ENCODE results near the gene ART3.

Gene ART3

DNA sequence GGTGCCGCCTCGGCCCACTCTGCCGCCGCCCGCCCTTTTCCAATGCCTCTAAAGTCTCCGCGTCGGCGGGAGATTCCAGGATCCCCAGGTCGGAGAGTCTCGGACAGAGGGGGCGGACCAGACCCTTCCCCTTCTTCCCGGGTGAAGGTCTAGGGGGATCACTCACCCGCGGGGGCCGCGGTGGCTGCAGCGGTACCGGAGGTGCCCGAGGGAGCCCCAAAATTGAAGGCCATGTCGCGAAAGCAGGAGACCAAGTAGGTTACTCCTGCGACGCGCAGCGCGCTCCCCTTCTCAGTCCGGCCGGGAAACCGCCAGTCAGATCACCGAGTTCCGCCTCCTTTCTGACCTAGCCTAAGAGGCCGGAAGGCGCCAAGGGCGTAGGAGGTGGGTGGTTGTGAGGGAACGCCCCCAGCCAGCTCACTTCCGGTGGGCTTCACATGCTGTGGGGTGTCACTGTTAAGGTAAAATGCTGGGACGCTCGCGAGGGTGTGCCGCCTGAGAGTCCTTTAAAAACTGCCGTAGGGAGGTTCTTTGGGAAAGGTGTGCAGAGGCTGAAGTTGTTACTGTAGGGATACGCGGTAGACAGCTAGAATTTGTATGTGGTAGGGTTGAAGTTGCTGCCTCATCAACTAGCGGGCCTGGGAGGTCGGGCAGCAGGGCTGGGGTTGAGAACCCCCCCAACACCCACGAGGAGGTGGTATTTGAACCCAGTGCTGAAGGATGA is 73.8 kb downstream of the ART3 start, which contains the start of gene NUP54 (continued):
- peak; percentile 14; the same call in 1 of the 2 replicates for TF ChIP-seq WT1 (tag by site-specific recombination; IDR thresholded peaks at IDR 0.05)
- peak; percentile 17; the same call in 1 of the 2 replicates for TF ChIP-seq ZNF266 (tag by site-specific recombination; IDR thresholded peaks at IDR 0.05; ENCODE audit: low read depth)
- TF ChIP-seq ZNF24 (tag by site-specific recombination; IDR thresholded peaks at IDR 0.05), result peak; percentile 82
- TF ChIP-seq ZNF394 (tag by site-specific recombination; IDR thresholded peaks at IDR 0.05; ENCODE audit: borderline replicate concordance), result peak; percentile 86
- TF ChIP-seq ZNF37A (tag by site-specific recombination; IDR thresholded peaks at IDR 0.05), result no peak
- no peak for TF ChIP-seq ZNF837 (tag by site-specific recombination; IDR thresholded peaks at IDR 0.05)
- TF ChIP-seq, protein P1, sequence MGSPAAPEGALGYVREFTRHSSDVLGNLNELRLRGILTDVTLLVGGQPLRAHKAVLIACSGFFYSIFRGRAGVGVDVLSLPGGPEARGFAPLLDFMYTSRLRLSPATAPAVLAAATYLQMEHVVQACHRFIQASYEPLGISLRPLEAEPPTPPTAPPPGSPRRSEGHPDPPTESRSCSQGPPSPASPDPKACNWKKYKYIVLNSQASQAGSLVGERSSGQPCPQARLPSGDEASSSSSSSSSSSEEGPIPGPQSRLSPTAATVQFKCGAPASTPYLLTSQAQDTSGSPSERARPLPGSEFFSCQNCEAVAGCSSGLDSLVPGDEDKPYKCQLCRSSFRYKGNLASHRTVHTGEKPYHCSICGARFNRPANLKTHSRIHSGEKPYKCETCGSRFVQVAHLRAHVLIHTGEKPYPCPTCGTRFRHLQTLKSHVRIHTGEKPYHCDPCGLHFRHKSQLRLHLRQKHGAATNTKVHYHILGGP (tag by site-specific recombination; IDR thresholded peaks at IDR 0.05), result no peak
- TF ChIP-seq ZNF624 (tag by site-specific recombination; IDR thresholded peaks at IDR 0.05), result no peak
- TF ChIP-seq, protein P2, sequence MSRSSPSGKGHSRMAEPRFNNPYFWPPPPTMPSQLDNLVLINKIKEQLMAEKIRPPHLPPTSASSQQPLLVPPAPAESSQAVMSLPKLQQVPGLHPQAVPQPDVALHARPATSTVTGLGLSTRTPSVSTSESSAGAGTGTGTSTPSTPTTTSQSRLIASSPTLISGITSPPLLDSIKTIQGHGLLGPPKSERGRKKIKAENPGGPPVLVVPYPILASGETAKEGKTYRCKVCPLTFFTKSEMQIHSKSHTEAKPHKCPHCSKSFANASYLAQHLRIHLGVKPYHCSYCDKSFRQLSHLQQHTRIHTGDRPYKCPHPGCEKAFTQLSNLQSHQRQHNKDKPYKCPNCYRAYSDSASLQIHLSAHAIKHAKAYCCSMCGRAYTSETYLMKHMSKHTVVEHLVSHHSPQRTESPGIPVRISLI (tag by site-specific recombination; IDR thresholded peaks at IDR 0.05), result no peak
- TF ChIP-seq, protein P3, sequence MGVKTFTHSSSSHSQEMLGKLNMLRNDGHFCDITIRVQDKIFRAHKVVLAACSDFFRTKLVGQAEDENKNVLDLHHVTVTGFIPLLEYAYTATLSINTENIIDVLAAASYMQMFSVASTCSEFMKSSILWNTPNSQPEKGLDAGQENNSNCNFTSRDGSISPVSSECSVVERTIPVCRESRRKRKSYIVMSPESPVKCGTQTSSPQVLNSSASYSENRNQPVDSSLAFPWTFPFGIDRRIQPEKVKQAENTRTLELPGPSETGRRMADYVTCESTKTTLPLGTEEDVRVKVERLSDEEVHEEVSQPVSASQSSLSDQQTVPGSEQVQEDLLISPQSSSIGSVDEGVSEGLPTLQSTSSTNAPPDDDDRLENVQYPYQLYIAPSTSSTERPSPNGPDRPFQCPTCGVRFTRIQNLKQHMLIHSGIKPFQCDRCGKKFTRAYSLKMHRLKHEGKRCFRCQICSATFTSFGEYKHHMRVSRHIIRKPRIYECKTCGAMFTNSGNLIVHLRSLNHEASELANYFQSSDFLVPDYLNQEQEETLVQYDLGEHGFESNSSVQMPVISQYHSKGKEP (tag by site-specific recombination; IDR thresholded peaks at IDR 0.05), result 0 out of 2 replicates have a peak, but pooled peaks have one; percentile 35
- TF ChIP-seq ZNF561 (tag by site-specific recombination; IDR thresholded peaks at IDR 0.05; ENCODE audit: borderline replicate concordance), result 0 out of 2 replicates have a peak, but pooled peaks have one; percentile 55
- peak; percentile 34 for TF ChIP-seq KLF10 (tag by site-specific recombination; IDR thresholded peaks at IDR 0.05)
- TF ChIP-seq, protein P4, sequence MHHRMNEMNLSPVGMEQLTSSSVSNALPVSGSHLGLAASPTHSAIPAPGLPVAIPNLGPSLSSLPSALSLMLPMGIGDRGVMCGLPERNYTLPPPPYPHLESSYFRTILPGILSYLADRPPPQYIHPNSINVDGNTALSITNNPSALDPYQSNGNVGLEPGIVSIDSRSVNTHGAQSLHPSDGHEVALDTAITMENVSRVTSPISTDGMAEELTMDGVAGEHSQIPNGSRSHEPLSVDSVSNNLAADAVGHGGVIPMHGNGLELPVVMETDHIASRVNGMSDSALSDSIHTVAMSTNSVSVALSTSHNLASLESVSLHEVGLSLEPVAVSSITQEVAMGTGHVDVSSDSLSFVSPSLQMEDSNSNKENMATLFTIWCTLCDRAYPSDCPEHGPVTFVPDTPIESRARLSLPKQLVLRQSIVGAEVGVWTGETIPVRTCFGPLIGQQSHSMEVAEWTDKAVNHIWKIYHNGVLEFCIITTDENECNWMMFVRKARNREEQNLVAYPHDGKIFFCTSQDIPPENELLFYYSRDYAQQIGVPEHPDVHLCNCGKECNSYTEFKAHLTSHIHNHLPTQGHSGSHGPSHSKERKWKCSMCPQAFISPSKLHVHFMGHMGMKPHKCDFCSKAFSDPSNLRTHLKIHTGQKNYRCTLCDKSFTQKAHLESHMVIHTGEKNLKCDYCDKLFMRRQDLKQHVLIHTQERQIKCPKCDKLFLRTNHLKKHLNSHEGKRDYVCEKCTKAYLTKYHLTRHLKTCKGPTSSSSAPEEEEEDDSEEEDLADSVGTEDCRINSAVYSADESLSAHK (tag by site-specific recombination; IDR thresholded peaks at IDR 0.05), result peak; percentile 46; the same call in 1 of the 2 replicates
- no peak for TF ChIP-seq ZNF560 (tag by site-specific recombination; IDR thresholded peaks at IDR 0.05; ENCODE audit: borderline replicate concordance)
- peak; percentile 65; the same call in 1 of the 2 replicates for TF ChIP-seq YY2 (tag by site-specific recombination; IDR thresholded peaks at IDR 0.05)
- TF ChIP-seq EGR2 (tag by site-specific recombination; IDR thresholded peaks at IDR 0.05; ENCODE audit: low read depth), result peak; percentile 59; the same call in 1 of the 2 replicates
- TF ChIP-seq, protein P5, sequence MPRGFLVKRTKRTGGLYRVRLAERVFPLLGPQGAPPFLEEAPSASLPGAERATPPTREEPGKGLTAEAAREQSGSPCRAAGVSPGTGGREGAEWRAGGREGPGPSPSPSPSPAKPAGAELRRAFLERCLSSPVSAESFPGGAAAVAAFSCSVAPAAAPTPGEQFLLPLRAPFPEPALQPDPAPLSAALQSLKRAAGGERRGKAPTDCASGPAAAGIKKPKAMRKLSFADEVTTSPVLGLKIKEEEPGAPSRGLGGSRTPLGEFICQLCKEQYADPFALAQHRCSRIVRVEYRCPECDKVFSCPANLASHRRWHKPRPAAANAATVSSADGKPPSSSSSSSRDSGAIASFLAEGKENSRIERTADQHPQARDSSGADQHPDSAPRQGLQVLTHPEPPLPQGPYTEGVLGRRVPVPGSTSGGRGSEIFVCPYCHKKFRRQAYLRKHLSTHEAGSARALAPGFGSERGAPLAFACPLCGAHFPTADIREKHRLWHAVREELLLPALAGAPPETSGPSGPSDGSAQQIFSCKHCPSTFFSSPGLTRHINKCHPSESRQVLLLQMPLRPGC (tag by site-specific recombination; IDR thresholded peaks at IDR 0.05), result 0 out of 2 replicates have a peak, but pooled peaks have one; percentile 39
- TF ChIP-seq ZNF433 (tag by site-specific recombination; IDR thresholded peaks at IDR 0.05; ENCODE audit: low read depth), result no peak
- no peak; the same call in 1 of the 2 replicates for TF ChIP-seq ZNF449 (tag by site-specific recombination; IDR thresholded peaks at IDR 0.05)
- no peak; the same call in 1 of the 2 replicates for TF ChIP-seq ZBTB7A (tag by site-specific recombination; IDR thresholded peaks at IDR 0.05; ENCODE audit: low read depth)
- TF ChIP-seq SP7 (tag by site-specific recombination; IDR thresholded peaks at IDR 0.05), result peak; percentile 85
- TF ChIP-seq ZNF280C (tag by site-specific recombination; IDR thresholded peaks at IDR 0.05), result no peak
- TF ChIP-seq SCRT1 (tag by site-specific recombination; IDR thresholded peaks at IDR 0.05; ENCODE audit: borderline replicate concordance), result no peak
- no peak for TF ChIP-seq ZNF548 (tag by site-specific recombination; IDR thresholded peaks at IDR 0.05)
- TF ChIP-seq ZNF670 (tag by site-specific recombination; IDR thresholded peaks at IDR 0.05; ENCODE audit: low read depth), result no peak
- TF ChIP-seq ZNF488 (tag by site-specific recombination; IDR thresholded peaks at IDR 0.05), result no peak
